ENCODE results near the gene TSSC4. TPM values are rescaled to one million over a fixed set of nuclear protein-coding genes. Genes with fewer than 3 reads are reported as not detected.

TSSC4 gene
- total RNA-seq, 1 donor from 2014 or later: 59.7 TPM

DNA sequence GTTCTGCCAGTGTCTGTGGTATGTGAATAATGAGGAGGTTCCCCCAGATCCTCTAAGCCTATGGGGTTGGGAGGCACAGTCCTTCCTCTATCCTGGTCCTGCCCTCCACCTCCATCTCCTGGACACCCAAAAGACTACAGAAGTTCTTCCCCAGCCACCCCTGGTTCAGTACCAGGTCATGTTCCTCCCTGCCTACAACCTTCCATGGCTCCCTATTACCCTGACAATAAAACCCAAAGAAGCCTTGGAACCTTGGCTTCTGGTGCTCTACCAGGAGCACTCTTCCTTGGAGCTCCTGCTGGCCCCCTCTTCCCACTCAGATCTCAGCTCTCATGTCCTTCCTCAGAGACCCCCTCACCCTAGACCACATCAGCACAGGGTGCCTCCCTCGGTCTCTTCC, 30.8 kb downstream of the TSSC4 start:
- ChIA-PET POLR2A (no interaction called here), CTCF (interaction anchor here (1.0 to 1.5 kb wide), 2 partner anchors 8 to 102 kb away, joined by 3 to 4 read pairs; no protein-coding TSS in a partner anchor)
- H3K4me1 Mint-ChIP-seq: no peaks in the 10 kb centered on the region
- DNase-seq (no peak), ATAC-seq (ENCODE audit: low read depth) (no peak)
- no peaks in the 10 kb centered on the region for H3K9me3 Mint-ChIP-seq
- no peaks in the 10 kb centered on the region for H3K36me3 Mint-ChIP-seq (ENCODE audit: low read depth)
- intact Hi-C loops (cut with micrococcal nuclease): no loop called here
- no peak overlapping the region for H3K27ac Mint-ChIP-seq
- H3K27me3 Mint-ChIP-seq: no peaks in the 10 kb centered on the region
- no peak overlapping the region for H3K4me3 Mint-ChIP-seq
- TF ChIP-seq CTCF (IDR thresholded peaks at IDR 0.05): no peak

DNA sequence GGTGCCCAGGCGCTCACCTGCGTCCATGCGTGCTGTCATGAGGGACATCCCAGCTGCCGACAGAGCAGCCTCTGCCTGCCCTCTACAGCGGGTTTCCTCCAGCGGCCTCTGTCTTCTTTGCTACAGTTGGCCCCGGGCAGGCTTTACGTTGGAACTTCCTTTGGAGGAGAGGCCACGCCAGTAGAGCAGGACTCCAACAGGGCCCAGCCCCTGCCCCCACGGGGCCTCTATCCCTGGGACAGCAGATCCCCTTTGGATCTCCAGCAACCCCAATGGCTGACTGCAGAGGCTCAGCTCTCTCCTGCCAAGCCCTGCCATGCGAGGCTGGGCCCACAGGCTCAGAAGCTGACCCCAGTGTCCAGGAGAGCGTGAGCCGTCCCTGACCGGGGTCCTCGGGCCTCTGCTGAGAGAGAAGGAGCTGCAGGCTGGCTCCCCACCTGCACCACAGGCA, 31.6 kb downstream of the TSSC4 start:
- H3K27me3 Mint-ChIP-seq: no peaks in the 10 kb centered on the region
- ChIA-PET POLR2A (no interaction called here), CTCF (interaction anchor here (1.1 to 1.5 kb wide), 2 partner anchors 99 to 101 kb away, joined by 3 to 4 read pairs; no protein-coding TSS in a partner anchor)
- DNase-seq (no peak), ATAC-seq (ENCODE audit: low read depth) (no peak)
- H3K9me3 Mint-ChIP-seq: no peaks in the 10 kb centered on the region
- H3K36me3 Mint-ChIP-seq (ENCODE audit: low read depth): no peaks in the 10 kb centered on the region
- no peak overlapping the region for H3K4me3 Mint-ChIP-seq
- H3K27ac Mint-ChIP-seq: no peak overlapping the region
- intact Hi-C loops (cut with micrococcal nuclease): no loop called here
- no peaks in the 10 kb centered on the region for H3K4me1 Mint-ChIP-seq
- no peak for TF ChIP-seq CTCF (IDR thresholded peaks at IDR 0.05)

DNA sequence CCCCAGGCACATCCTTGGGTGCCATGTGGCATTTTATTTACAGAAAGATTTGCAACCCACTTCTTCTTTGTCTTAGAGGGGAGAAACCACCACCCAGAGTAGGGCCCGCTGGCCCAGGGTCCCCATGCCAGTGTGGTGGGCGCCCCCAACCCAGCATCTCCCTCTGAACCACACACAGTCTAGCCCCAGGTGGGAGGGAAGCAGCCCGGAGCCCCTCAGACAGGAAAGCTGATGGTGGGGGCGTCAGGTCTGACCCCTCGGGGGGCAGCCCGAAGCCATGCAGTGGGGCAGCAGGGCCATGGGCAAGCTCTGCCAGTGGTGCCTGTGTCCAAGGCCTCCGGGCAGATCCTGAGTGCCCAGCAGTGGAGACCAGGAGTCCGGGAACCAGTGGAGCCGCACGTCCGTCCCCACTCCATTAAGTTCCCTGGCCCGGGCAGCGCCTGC, 32.1 kb downstream of the TSSC4 start:
- Mint-ChIP-seq H3K4me3 (no peak overlapping the region), H3K36me3 (ENCODE audit: low read depth) (no peaks in the 10 kb centered on the region), H3K27me3 (no peaks in the 10 kb centered on the region), H3K4me1 (no peaks in the 10 kb centered on the region), H3K9me3 (no peaks in the 10 kb centered on the region), H3K27ac (no peak overlapping the region)
- DNase-seq (peak; percentile 12), ATAC-seq (ENCODE audit: low read depth) (no peak)
- no peak for TF ChIP-seq CTCF (IDR thresholded peaks at IDR 0.05)
- ChIA-PET CTCF (interaction anchor here (1.1 kb wide), 1 partner anchor 98 kb away, joined by 3 read pairs; no protein-coding TSS in a partner anchor), POLR2A (no interaction called here)
- intact Hi-C loops (cut with micrococcal nuclease): no loop called here

GRCh38 chr11:2433106-2433925, 32.8 kb downstream of the TSSC4 start:
- H3K27ac Mint-ChIP-seq: no peak overlapping the region
- CTCF ChIA-PET: no interaction called here
- H3K27me3 Mint-ChIP-seq: no peaks in the 10 kb centered on the region
- ATAC-seq (ENCODE audit: low read depth) (no peak), DNase-seq (peak; percentile 1)
- H3K9me3 Mint-ChIP-seq: no peaks in the 10 kb centered on the region
- TF ChIP-seq CTCF (IDR thresholded peaks at IDR 0.05): no peak
- H3K36me3 Mint-ChIP-seq (ENCODE audit: low read depth): no peaks in the 10 kb centered on the region
- intact Hi-C loops (cut with micrococcal nuclease): no loop called here
- POLR2A ChIA-PET: no interaction called here
- no peaks in the 10 kb centered on the region for H3K4me1 Mint-ChIP-seq
- H3K4me3 Mint-ChIP-seq: no peak overlapping the region

DNA sequence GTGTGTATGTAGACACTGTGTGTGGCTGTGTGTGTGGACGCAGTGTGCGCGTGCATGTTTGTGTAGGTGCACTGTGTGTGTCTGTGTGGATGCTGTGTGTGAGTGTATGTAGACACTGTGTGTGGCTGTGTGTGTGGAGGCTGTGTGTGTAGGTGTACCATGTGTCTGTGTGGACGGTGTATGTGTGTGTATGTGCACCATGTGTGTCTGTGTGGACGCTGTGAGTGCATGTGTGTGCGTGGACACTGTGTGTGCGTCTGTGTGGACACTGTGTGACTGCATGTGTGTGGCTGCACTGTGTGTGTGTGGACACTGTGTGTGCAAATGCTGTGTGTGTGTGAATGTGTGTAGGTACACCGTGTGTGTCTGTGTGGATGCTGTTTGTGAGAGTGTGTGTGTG, 33.5 kb downstream of the TSSC4 start:
- no peak for ATAC-seq (ENCODE audit: low read depth)

More for the DNA sequence above, 33.5 kb downstream of the TSSC4 start:
- intact Hi-C loops (cut with micrococcal nuclease): no loop called here
- no peak overlapping the region for H3K4me3 Mint-ChIP-seq
- no peaks in the 10 kb centered on the region for H3K4me1 Mint-ChIP-seq
- no peaks in the 10 kb centered on the region for H3K9me3 Mint-ChIP-seq
- no peak for TF ChIP-seq CTCF (IDR thresholded peaks at IDR 0.05)
- no peak overlapping the region for H3K27ac Mint-ChIP-seq
- peak; percentile 3 for DNase-seq
- ChIA-PET POLR2A (no interaction called here), CTCF (no interaction called here)
- no peaks in the 10 kb centered on the region for H3K27me3 Mint-ChIP-seq
- no peaks in the 10 kb centered on the region for H3K36me3 Mint-ChIP-seq (ENCODE audit: low read depth)

Data from activated B cell treated with CpG ODN at 0.5 μM for 24 hours (primary cell).